Effector memory CD4-positive, alpha-beta T cell (primary cell): ENCODE measurements around the gene MPV17L.
"Not testable (repeated sequence)": the region's sequence is repeated elsewhere in the genome, so short reads cannot be mapped to it uniquely, and the experiment has no call there.

Source experiments
- DNase-seq, 3 donors: peaks; one replicate each; pipeline ENCODE4 v3.0.0-alpha.2; 2020
- H3K27ac ChIP-seq: 2 replicates; pipeline ENCODE4 v1.7.0; 2013; ENCODE audit warnings: mild to moderate bottlenecking, low read length, moderate library complexity; ENCODE audit not compliant: insufficient read depth, poor library complexity, severe bottlenecking
- H3K27me3 ChIP-seq: replicated peaks from 2 replicates; pipeline ENCODE4 v1.7.0; 2013; ENCODE audit warnings: mild to moderate bottlenecking, low read length; ENCODE audit not compliant: insufficient read depth, control insufficient read depth, poor library complexity, severe bottlenecking
- H3K36me3 ChIP-seq: 2 replicates; pipeline ENCODE4 v1.7.0; 2013; ENCODE audit warnings: mild to moderate bottlenecking, low read length, moderate library complexity; ENCODE audit not compliant: control insufficient read depth, insufficient read depth
- H3K4me1 ChIP-seq: 2 replicates; pipeline ENCODE4 v1.7.0; 2013; ENCODE audit warnings: low read length, mild to moderate bottlenecking; ENCODE audit not compliant: control insufficient read depth, insufficient read depth, poor library complexity, severe bottlenecking
- H3K4me3 ChIP-seq: 2 replicates; pipeline ENCODE4 v1.7.0; 2013; ENCODE audit warnings: low read length, low read depth, mild to moderate bottlenecking; ENCODE audit not compliant: insufficient read depth, poor library complexity, severe bottlenecking
- H3K9me3 ChIP-seq: 2 replicates; pipeline ENCODE4 v1.7.0; 2013; ENCODE audit warnings: mild to moderate bottlenecking, low read length, moderate library complexity; ENCODE audit not compliant: control insufficient read depth
- total RNA-seq, 3 donors: gene quantifications; one replicate each; lab custom pipeline; 2026; lab: John Stamatoyannopoulos, UW

MPV17L gene
- total RNA-seq = 0 reads per million in 3 donors

DNA sequence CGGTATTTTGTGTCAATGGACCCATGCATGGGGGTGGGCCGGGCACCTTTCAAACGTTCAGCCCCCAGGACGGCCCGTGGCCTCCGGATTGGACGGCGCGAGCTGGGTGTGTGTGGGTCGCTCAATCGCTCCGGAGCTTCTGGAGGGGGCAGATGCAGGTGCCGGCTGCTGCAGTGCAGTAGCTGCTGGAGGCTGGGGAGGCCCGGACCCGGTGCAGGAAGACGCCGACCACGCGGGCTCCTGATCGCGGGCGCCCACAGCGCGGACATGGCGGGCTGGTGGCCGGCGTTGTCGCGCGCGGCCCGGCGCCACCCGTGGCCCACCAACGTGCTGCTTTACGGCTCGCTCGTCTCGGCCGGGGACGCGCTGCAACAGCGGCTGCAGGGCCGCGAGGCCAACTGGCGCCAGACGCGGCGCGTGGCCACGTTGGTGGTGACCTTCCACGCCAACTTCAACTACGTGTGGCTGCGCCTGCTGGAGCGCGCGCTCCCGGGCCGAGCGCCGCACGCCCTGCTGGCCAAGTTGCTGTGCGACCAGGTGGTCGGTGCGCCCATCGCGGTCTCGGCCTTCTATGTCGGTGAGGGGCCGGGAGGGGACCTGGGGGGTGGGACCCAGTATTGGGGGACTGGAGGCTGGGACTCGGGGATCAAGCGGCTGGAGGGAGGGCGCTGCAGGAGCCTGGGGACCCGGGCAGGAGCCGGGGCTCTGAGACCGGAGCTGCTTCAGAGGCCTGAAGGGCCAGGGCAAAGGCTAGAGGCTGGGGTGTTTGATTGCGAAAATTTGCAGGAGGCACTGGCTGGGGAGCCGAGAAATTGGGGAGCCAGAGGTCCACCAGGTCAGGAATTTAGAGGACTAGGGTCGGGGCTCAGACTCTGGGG is at the start of gene MPV17L:
TSS of gene MPV17L (plus strand) at position 124 of the 878 bp plus-strand sequence. CDS start at position 268, 144 bp downstream.
- H3K9me3 ChIP-seq, H3K27ac ChIP-seq, H3K4me3 ChIP-seq, H3K27me3 ChIP-seq, H3K36me3 ChIP-seq, H3K4me1 ChIP-seq, DNase-seq: not testable (repeated sequence)

DNA sequence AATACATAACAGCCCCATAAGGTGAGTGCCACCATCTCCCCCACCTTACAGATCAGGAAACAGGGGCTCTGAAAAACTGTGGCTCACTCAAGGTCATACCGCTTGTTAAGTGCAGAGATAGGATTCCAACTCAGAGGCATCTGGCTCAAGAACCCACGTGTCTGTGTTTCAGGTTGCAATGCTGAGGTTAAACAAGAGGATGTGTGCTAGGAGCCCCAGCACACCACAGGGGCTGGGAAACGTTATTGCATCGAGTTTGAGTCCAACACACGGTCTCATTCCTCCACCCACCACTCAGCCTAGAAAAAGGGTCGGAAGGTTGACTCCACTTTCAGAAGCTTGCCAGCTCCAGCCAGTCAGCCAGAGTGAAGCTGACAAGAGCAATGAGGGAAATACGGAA is 46.8 kb upstream of the MPV17L start:
- H3K4me1 ChIP-seq = not testable (repeated sequence)

DNA sequence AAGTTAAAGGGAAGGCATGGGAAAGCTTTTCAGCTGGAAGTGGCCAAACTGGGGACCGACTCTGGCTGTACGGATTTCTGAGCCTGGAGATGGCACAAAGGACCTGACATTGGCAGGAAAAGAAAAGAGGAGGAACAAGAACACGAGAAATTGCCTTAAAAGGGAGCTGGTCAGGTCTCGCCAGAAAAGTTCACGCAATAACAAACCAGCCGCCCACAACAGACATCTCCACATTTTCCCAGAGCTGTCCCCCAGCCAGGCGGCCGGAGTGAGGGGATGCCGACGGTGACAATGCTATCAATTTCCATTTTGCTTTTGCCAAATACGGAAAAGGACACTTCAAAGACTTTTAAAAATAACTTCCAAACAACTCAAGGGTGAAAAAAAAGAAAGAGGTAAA is 44.3 kb upstream of the MPV17L start:
- H3K27ac ChIP-seq, H3K9me3 ChIP-seq, H3K36me3 ChIP-seq, H3K4me1 ChIP-seq, DNase-seq, H3K4me3 ChIP-seq, H3K27me3 ChIP-seq: not testable (repeated sequence)

More for the DNA sequence above, 46.8 kb upstream of the MPV17L start:
- H3K36me3 ChIP-seq, H3K27ac ChIP-seq, DNase-seq, H3K27me3 ChIP-seq, H3K4me3 ChIP-seq, H3K9me3 ChIP-seq: not testable (repeated sequence)

DNA sequence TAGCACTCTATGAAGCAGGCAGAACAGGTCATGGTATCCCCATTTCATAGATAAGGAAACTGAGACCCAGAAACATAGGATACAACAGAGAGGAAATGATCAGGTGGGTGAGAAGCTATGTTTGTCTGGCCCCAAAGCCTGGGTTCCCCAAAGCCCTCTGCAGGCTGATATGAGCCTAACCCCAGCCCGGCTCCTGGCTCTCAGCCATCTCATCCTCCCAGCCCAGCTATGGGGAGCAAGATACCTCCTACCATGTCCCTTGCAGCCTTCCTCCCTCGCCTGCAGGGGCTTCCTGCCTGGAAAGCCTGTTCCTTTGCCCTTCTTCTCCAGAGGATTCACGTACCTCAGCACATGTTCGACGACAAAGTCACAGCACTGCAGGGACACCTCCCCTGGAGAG is 43.8 kb upstream of the MPV17L start:
- not testable (repeated sequence) for H3K27me3 ChIP-seq, H3K4me1 ChIP-seq, H3K9me3 ChIP-seq, DNase-seq, H3K27ac ChIP-seq, H3K36me3 ChIP-seq, H3K4me3 ChIP-seq

DNA sequence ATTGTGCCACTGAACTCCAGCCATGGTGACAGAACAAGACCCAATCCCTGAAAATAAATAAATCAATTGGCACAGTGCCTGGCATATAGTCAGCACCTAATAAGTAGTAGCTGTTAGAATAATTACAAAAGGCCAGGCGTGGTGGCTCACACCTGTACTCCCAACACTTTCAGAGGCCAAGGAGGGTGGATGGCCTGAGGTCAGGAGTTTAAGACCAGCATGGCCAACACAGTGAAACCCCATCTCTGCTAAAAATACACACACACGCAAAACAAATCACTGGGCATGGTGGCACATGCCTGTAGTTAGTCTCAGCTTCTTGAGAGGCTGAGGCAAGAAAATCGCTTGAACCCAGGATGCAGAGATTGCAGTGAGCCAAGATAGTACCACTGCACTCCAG is 42.7 kb upstream of the MPV17L start:
- H3K27ac ChIP-seq, H3K4me3 ChIP-seq, H3K9me3 ChIP-seq, H3K36me3 ChIP-seq, DNase-seq, H3K4me1 ChIP-seq, H3K27me3 ChIP-seq: not testable (repeated sequence)

DNA sequence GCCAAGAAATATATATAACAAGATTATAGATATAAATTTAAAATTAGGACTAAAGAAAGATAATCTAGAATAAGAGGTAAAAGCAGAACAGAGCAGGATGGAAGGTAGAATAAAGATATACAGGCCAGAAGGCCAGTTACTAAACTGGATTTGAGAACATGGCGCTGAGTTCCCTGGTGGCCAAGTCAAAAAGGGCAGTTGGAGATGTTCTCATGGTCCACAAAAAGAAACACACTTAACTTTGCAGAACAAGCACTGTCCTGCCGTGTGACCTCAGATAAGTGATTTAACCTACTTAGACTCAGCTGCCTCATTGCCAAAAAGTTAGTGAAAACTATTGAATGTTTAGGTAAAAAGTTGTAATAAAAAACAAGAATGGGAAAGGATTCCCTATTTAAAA is 40.7 kb upstream of the MPV17L start:
- H3K27ac ChIP-seq, H3K4me3 ChIP-seq, H3K27me3 ChIP-seq, DNase-seq, H3K4me1 ChIP-seq, H3K9me3 ChIP-seq, H3K36me3 ChIP-seq: not testable (repeated sequence)

DNA sequence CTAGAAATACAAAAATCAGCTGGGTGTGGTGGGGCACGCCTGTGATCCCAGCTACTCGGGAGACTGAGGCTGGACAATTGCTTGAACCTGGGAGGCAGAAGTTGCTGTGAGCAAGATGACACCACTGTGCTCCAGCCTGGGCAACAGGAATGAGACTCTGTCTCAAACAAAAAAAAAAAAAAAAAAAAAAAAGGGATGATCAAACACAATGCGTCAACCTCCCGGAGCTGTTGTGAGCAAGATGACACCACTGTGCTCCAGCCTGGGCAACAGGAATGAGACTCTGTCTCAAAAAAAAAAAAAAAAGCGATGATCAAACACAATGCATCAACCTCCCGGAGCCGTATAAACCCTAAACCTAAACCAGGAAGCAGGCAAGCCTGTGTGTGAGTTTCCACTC is 38.1 kb upstream of the MPV17L start:
- H3K4me3 ChIP-seq, H3K9me3 ChIP-seq, H3K4me1 ChIP-seq, H3K36me3 ChIP-seq, DNase-seq, H3K27ac ChIP-seq, H3K27me3 ChIP-seq: not testable (repeated sequence)

DNA sequence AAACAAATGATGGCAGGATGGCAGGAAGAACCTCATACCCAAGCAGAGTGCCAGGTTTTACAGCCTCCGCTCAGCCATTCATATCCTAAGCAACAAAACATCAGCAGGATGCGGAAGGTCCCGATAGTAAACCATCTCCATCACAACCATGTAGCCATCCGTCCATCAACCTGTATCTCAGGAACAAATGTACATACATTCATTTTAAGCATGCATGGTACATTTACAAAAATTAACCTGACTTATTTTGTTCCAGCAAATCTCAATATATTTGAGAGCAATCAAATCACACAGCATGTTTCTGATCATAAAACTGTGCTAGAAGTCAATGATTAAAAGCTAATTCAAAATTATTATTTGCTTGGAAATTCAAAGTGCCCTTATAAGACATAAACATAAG is 17.4 kb upstream of the MPV17L start, which contains the start of gene NPIPA5:
TSS of gene NPIPA5 (minus strand) at position 101 of the 400 bp plus-strand sequence. CDS start at position 101, 0 bp downstream.
- not testable (repeated sequence) for H3K4me3 ChIP-seq, H3K9me3 ChIP-seq, H3K27me3 ChIP-seq, H3K36me3 ChIP-seq, H3K4me1 ChIP-seq, H3K27ac ChIP-seq, DNase-seq

DNA sequence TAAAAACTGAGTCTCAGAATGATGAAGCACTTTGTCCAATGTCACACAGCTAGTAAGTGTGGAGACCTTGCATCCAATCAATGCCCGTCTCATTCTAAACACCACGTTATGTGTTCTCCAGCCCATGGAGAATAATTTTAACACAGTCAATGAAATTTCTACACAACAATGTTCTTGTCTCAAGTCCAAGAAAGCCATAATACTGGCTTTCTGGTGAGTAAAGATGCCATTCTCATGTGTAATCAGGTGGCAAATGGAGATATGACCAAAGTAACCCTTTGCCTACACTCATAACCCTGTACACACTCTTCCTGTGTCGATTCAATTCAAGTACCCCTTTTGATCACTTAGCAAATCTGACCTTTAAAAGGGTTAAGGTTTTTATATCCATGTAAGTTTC is 12.7 kb upstream of the MPV17L start:
- not testable (repeated sequence) for H3K36me3 ChIP-seq, H3K27ac ChIP-seq, H3K4me3 ChIP-seq, H3K9me3 ChIP-seq, H3K4me1 ChIP-seq, DNase-seq, H3K27me3 ChIP-seq

DNA sequence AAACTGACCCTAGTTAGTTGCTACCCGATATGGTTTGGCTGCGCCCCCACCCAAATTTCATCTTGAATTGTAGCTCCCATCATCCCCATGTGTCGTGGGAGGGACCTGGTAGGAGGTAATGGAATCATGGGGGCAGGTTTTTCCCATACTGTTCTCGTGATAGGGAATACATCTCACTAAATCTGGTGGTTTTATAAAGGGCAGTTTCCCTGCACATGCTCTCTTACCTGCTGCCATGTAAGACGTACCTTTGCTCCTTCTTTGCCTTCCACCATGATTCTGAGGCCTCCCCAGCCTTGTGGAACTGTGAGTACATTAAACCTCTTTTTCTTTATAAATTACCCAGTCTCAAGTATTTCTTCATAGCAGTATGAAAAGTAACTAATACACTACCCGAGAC is 7.5 kb upstream of the MPV17L start:
- not testable (repeated sequence) for H3K36me3 ChIP-seq, H3K27me3 ChIP-seq, DNase-seq, H3K4me1 ChIP-seq, H3K27ac ChIP-seq, H3K4me3 ChIP-seq, H3K9me3 ChIP-seq
